ENCODE measurements around the gene CENPB.

DNA sequence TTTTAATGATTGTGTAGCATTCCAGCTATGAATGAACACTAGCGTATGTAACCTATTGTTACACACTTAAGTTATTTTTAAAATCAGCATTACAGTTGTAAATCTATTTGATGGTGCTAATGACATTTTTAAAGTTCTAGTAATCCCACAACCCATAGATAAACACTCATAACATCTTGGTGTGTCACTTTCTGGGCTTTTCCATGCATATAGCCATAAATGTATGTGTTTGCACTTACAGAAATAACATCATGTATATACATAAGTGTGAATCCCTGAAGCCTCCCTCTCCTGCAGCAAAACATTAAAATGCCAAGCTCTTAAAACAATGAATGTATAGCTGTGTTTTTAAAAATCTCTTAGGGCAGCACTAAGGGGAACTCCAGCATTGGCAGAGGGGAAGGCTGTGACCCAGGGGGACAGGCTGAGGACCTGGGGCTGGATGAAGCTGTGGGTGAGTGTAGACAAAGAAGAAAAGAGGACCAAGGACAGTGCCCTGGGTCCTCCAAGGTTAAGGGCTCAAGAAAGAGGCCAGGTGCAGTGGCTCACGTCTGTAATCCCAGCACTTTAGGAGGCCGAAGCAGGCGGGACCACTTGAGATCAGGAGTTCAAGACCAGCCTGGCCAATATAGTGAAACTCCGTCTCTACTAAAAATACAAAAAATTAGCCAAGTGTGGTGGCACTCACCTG, 929 bp upstream of the CENPB start:
- TF ChIP-seq, protein P1, sequence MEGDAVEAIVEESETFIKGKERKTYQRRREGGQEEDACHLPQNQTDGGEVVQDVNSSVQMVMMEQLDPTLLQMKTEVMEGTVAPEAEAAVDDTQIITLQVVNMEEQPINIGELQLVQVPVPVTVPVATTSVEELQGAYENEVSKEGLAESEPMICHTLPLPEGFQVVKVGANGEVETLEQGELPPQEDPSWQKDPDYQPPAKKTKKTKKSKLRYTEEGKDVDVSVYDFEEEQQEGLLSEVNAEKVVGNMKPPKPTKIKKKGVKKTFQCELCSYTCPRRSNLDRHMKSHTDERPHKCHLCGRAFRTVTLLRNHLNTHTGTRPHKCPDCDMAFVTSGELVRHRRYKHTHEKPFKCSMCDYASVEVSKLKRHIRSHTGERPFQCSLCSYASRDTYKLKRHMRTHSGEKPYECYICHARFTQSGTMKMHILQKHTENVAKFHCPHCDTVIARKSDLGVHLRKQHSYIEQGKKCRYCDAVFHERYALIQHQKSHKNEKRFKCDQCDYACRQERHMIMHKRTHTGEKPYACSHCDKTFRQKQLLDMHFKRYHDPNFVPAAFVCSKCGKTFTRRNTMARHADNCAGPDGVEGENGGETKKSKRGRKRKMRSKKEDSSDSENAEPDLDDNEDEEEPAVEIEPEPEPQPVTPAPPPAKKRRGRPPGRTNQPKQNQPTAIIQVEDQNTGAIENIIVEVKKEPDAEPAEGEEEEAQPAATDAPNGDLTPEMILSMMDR (IDR thresholded peaks at IDR 0.05): no peak
- TF ChIP-seq POLR2A (IDR thresholded peaks at IDR 0.05): no peak

All from testis (tissue), 2 donors.